ENCODE results near the gene KCNH2.
A peak's percentile ranks its signal among the peaks of the same experiment; 100 is the strongest.

Gene KCNH2

GRCh38 chr7:150945171-150945852 is 32.8 kb downstream of the KCNH2 start:
- no peak for DNase-seq

GRCh38 chr7:150944066-150945042 is 33.8 kb downstream of the KCNH2 start:
- no peak for DNase-seq

GRCh38 chr7:150943453-150943814 is 34.7 kb downstream of the KCNH2 start:
- no peak for DNase-seq

GRCh38 chr7:150942591-150943452 is 35.3 kb downstream of the KCNH2 start:
- no peak for DNase-seq

GRCh38 chr7:150942001-150942590 is 36.0 kb downstream of the KCNH2 start:
- DNase-seq: peak; percentile 46

GRCh38 chr7:150941351-150942000 is 36.6 kb downstream of the KCNH2 start:
- no peak for DNase-seq

GRCh38 chr7:150940431-150941102 is 37.6 kb downstream of the KCNH2 start:
- DNase-seq: no peak

- DNase-seq: no peak
Measured at GRCh38 chr7:150939466-150939865, 38.7 kb downstream of the KCNH2 start.

GRCh38 chr7:150939052-150939451 is 39.1 kb downstream of the KCNH2 start:
- no peak for DNase-seq

GRCh38 chr7:150938566-150938965 is 39.6 kb downstream of the KCNH2 start:
- DNase-seq: no peak

GRCh38 chr7:150937848-150938561 is 40.1 kb downstream of the KCNH2 start:
- peak; percentile 26 for DNase-seq

- DNase-seq: no peak
Measured at GRCh38 chr7:150936018-150936417, 42.1 kb downstream of the KCNH2 start.

GRCh38 chr7:150935149-150935548 is 43.0 kb downstream of the KCNH2 start:
- DNase-seq: no peak

GRCh38 chr7:150934045-150934766 is 43.9 kb downstream of the KCNH2 start:
- no peak for DNase-seq

- no peak for DNase-seq
Measured at GRCh38 chr7:150931199-150931869, 46.8 kb downstream of the KCNH2 start.

- no peak for DNase-seq
Measured at GRCh38 chr7:150928541-150928940, 49.6 kb downstream of the KCNH2 start.

- no peak for DNase-seq
Measured at GRCh38 chr7:150927956-150928344, 50.2 kb downstream of the KCNH2 start.

GRCh38 chr7:150927157-150927955 is 50.8 kb downstream of the KCNH2 start:
- DNase-seq: no peak

GRCh38 chr7:150926066-150926465 is 52.1 kb downstream of the KCNH2 start:
- no peak for DNase-seq

Data from stimulated activated CD4-positive, alpha-beta T cell treated with anti-CD3 and anti-CD28 coated beads, Interleukin-4, amount 100 ng/mL, for 1 hour (primary cell).